ENCODE results near the gene FCAMR.
"Not testable (repeated sequence)": the region's sequence is repeated elsewhere in the genome, so short reads cannot be mapped to it uniquely, and the experiment has no call there.

GRCh38 chr1:206923961-206924557 lies 46.2 kb downstream of the FCAMR start:
- not testable (repeated sequence) for TF ChIP-seq CTCF (conservative IDR thresholded peaks at IDR 0.05; ENCODE audit: low read depth, low read length); EZH2 (IDR thresholded peaks at IDR 0.05; ENCODE audit: borderline replicate concordance, low read depth, low read length, poor library complexity, severe bottlenecking)

All from A673 (cell line).